ENCODE results near the gene ANKRD10.

The ANKRD10 gene

GRCh38 chr13:110944968-110945927 lies 30.4 kb upstream of the ANKRD10 start:
- no peak for DNase-seq (ENCODE audit: low read depth)

- peak; percentile 36 for DNase-seq (ENCODE audit: low read depth)
Observed at GRCh38 chr13:110944121-110944967, 29.5 kb upstream of the ANKRD10 start.

- no peak for DNase-seq (ENCODE audit: low read depth)
Observed at GRCh38 chr13:110942248-110942981, 27.5 kb upstream of the ANKRD10 start.

GRCh38 chr13:110938662-110939421 lies 24.0 kb upstream of the ANKRD10 start:
- DNase-seq (ENCODE audit: low read depth): no peak

- no peak for DNase-seq (ENCODE audit: low read depth)
Observed at GRCh38 chr13:110937511-110938285, 22.8 kb upstream of the ANKRD10 start.

GRCh38 chr13:110936519-110936918 lies 21.6 kb upstream of the ANKRD10 start:
- no peak for DNase-seq (ENCODE audit: low read depth)

- no peak for DNase-seq (ENCODE audit: low read depth)
Observed at GRCh38 chr13:110932588-110932987, 17.7 kb upstream of the ANKRD10 start.

- no peak for DNase-seq (ENCODE audit: low read depth)
Observed at GRCh38 chr13:110929104-110929777, 14.4 kb upstream of the ANKRD10 start.

GRCh38 chr13:110925023-110925612 lies 10.2 kb upstream of the ANKRD10 start:
- DNase-seq (ENCODE audit: low read depth): no peak

GRCh38 chr13:110924639-110924934 lies 9.7 kb upstream of the ANKRD10 start:
- no peak for DNase-seq (ENCODE audit: low read depth)

GRCh38 chr13:110923777-110924638 lies 9.1 kb upstream of the ANKRD10 start:
- DNase-seq (ENCODE audit: low read depth): no peak

GRCh38 chr13:110923086-110923485 lies 8.2 kb upstream of the ANKRD10 start:
- no peak for DNase-seq (ENCODE audit: low read depth)

GRCh38 chr13:110922506-110922905 lies 7.6 kb upstream of the ANKRD10 start:
- no peak for DNase-seq (ENCODE audit: low read depth)

GRCh38 chr13:110921695-110922094 lies 6.8 kb upstream of the ANKRD10 start:
- DNase-seq (ENCODE audit: low read depth): no peak

GRCh38 chr13:110921209-110921608 lies 6.3 kb upstream of the ANKRD10 start:
- DNase-seq (ENCODE audit: low read depth): no peak

GRCh38 chr13:110920038-110920437 lies 5.2 kb upstream of the ANKRD10 start:
- no peak for DNase-seq (ENCODE audit: low read depth)

- peak; percentile 36 for DNase-seq (ENCODE audit: low read depth)
Observed at GRCh38 chr13:110916301-110917142, 1.7 kb upstream of the ANKRD10 start.

GRCh38 chr13:110915874-110916206 lies 971 bp upstream of the ANKRD10 start:
- DNase-seq (ENCODE audit: low read depth): no peak

All from GM04504 (cell line).